Activated T-cell treated with anti-CD3 and anti-CD28 coated beads for 24 hours (primary cell): ENCODE data around the gene PTPRO.

Experiments used
- DNase-seq: peaks from one replicate; pipeline ENCODE4 v3.0.0-alpha.2; 2020; ENCODE audit warnings: low read depth

PTPRO gene

DNA sequence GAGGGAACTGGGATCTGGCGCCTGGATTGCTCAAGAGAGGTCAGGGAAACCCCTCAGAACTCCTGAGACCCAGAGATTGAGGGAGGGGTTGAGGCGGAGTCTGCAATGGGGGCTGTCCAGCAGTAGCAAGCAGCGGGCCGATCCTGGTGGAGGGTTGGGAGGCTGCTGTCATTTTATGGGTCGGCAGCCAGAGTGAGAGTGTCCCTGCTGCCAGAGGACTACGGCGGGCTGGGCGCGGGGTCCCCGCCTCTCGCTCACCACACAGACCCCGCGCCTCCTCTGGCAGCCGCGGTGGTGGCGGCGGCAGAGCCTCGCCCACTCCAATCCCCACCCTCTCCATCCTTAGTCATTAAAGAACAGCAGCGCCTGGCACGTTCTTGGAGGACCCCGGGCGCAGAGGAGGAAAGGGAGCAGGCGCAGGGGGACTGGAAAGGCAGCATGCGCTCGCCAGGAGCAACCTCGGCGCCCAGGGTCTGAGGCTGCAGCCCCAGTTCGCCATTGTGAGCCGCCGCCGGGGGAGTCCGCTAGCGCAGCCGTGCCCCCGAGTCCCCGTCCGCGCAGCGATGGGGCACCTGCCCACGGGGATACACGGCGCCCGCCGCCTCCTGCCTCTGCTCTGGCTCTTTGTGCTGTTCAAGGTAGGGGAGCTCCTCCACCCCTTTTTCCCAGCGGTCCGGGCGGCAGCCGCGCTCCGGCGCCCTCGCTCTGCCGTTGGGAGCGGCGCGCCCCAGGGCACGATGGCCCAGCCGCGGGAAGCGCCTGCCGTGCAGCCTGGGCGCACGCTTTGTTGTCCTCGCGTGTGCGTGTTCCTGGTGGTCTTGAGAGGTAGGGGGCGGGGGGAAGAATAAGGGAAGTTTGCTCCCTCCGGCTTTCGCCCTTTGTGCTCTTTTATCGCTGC is at the start of gene PTPRO:
PTPRO (plus strand) TSS at position 345 of the 898 bp plus-strand sequence.
- DNase-seq, result no peak

DNA sequence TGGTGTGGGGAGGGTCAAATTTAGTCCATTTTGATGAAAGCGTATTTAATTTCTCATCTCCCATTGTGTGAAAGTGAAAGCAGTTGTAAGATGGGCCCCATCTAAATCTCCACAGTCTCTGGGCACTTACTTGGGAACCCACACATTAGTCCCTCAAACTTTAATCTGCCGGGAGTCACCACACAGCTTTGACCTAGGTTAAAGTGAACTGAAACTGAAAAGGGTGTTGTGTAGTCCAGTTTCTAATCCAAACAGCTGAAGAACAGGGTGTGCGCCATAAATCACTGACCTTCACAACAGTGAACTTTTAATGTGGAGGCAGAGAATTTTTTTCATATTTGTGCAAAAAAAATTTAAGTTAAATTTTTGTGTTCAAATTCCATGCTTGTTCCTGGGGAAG is 48.4 kb upstream of the PTPRO start:
- no peak for DNase-seq

DNA sequence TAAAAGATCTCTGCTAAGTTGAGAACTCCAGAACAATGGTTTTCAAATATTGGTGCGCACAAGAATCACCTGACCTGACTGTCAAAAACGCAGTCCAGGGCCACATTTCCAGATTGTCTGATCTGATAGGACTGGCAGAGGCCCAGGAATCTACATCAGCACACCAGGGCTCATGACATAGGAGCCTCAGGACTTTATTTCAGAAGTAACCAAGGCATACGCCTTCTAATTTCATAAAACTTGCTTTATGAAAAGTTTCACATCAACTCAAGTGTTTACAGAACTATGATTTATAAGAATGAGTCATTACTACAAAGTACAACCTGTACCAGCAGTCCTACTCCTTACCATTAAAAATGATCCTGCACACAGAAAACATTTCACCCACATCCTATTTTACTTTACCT is 47.7 kb upstream of the PTPRO start:
- DNase-seq, result no peak

DNA sequence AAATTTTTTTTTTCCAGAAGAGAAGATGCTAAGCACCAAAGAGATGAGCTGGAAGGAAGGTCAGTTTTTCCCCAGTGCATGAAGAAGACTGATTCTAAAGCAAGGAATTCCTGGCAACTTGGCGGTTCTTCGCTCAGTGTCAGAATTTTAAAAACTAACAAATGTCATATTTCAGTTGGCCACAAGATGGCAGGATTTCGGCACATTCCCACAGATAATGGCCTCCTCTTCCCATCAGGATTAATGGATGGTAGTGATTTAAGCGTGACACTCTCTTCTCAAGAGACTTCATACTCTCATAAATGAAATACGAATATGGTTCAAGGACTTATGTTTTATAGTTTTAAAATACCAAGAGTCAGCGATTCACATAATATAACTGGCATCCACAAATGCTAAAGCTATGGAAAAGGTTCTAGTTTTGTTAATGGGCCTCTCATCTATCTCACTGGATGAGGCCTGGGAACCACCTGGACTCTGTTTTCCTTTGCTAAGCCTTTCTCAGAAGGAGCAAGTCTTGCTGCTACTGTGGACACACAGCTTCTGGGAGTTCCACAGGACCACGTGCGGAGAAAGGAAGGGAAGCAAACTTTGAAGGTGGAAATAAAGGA is 46.1 kb upstream of the PTPRO start:
- DNase-seq, result no peak

DNA sequence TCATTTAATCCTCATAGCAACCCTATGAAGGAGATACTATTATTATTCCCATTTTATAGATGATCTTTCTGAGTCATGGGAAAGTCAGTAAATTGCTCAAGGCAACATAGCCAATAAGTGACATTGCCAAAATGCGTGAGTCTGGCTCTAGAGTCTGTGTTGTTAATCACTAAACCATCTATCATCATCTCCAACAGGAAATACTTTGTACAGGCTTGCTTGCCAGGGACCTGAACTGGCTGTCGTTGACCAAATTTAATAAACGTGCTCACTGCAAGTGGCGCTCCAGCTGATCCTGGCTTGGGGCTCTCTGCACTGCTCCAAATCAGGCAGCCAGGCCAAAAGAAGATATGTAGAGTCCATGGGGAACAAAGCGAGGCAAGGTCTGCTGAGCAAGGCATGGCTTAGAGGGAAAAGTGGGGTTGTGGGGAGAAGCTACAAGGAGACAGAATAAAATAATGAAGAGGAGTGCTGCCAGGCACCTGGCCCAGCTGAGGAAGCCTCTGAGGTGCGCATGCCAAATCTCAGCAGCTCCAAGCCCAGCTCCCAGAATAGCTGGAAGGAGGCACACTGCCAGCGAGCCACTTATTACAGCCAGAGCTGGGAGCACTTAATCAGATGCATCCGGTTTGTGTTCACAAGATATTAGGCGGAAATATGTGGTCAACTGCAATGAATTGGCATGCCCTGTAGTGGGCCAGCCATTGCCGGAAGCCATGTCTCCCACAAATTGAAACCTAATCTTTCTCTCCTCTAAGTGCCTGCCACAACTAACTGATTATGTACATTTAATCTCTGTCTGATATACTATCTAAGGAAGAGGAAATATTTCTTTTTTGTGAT is 43.3 kb upstream of the PTPRO start:
- no peak for DNase-seq

DNA sequence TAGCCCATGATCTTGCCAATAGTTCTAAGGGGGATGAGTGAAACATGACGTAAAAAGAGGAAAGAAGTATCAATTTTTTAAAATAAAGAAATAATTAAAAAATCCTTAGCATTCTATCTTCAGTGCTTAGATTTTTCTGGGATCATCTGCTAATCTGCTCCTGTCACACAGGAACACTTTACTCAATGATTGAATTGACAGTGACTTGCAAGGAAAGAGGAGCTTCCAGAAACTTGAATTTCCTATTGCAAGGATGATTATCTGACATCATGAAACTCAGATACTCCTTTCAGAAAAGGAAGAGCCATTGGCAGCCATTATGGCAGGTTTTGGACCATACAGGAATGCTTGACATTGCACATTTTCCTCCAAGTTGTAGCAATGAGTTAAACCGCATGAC is 41.4 kb upstream of the PTPRO start:
- DNase-seq, result no peak

DNA sequence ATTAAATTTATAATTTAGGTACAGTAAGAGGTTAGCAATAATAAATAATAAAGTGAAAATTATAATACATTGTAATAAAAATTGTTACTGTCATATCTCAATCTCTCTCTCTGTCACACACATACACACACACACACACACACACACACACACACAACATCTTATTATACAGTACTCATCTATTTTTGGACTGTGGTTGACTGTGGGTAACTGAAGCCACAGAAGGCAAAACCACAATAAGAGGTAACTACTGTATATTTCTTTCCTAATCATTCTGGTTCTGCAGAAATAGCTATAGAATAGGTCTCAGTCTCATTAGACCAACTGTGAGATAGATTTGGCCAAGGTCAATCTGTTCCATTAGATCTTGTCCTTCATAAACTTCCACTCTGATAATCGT is 33.1 kb upstream of the PTPRO start:
- no peak for DNase-seq

DNA sequence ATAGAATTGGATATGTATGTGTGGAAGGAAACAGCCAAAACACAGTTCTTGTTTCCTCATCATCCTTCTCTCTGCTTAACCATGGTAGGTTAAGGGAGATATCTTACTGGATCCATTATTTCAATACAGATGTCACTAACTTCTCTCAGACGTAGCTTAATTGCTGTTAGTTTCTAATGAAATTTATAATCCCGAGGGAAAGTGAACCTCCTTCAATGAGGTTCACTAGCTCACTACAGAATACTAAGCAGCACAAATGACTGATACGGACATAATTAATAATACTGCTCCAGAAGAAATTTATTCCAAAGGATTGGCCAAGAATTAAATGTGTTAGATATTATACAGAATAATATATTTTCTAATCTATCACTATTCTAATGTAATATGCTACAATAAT is 28.6 kb upstream of the PTPRO start:
- no peak for DNase-seq

DNA sequence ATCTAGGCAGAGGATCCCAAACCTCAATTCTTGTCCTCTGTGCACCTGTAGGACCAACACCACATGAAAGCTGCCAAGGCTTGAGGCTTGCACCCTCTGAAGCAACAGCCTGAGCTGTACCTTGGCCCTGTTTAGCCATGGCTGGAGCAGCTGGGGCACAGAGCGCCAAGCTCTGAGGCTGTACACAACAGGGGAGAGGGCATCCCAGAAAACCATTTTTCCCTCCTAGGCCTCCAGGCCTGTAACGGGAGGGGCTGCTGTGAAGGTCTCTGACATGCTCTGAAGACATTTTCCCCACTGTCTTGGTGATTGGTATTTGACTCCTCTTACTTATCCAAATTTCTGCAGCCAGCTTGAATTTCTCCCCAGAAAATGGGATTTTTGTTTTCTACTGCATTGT is 22.4 kb upstream of the PTPRO start:
- no peak for DNase-seq

DNA sequence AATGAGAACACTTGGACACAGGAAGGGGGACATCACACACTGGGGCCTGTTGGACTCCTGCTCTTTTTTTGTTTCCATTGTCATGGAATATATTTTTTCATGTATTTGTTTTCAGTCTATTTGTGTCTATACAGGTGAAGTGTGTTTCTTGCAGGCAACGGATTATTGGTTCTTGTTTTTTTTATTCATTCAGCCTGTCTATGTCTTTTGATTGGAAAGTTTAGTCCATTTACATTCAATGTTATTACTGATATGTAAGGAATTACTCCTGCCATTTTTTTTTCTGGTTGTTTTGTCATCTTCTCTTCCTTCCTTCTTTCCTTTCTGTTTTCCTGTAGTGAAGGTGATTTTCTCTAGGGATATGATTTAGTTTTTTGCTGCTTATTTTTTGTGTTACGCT is 18.0 kb upstream of the PTPRO start:
- DNase-seq, result no peak

DNA sequence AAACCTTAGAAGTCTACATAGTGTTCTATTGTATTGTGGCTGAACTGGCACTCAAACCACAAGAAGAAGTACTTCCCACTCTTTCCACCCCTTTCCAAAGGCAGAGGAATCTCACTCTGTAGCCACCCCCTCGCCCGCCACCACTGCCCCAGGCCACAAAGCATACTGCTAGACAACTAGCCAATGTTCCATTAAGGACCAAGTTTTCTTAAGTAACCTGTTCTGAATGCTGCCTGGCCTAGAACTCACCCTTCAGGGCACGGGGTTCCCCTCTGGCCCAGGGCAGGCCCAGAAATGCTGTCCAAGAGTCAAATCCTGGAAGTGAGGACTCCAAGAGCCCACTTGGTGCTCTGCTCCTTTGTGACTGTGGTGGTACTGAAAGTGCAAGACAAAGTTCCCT is 15.7 kb upstream of the PTPRO start:
- no peak for DNase-seq

DNA sequence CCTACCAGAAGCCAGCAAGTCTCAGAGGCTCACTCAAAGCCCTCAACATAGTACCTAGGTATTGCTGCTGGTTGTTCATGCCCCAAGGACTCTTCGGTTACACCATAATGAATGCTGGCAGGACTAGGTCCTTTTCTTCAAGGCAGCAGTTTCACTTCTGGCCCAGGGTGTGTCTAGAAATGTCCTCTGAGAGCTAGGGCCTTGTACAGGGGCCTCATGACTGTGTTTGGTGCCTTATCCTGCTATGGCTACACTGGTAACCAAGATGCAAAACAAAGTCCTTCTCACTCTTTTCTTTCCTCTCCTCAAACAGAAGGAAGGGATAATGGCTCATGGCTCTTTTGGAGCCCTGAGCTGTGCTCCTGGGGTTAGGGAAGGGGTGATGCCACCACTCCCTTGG is 15.2 kb upstream of the PTPRO start:
- DNase-seq, result no peak

DNA sequence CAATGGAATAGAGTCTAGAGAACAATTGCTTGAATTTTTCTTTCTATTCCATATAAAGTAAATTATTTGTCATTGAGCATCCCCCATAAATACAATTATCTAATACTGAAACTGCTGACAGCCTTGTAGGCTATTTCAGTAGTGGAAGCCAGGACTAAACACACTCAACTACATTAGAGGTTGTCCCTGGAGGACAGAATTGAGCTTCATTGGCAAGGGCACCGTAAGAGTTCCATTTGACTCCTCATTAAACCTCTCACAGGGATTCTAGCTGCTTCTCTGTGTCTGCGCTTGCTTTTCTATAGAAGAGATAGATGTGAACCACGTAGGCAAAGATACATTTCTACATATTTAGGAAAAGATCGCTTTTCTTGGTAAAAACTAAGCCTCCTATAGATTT is 3.5 kb upstream of the PTPRO start:
- DNase-seq, result no peak

DNA sequence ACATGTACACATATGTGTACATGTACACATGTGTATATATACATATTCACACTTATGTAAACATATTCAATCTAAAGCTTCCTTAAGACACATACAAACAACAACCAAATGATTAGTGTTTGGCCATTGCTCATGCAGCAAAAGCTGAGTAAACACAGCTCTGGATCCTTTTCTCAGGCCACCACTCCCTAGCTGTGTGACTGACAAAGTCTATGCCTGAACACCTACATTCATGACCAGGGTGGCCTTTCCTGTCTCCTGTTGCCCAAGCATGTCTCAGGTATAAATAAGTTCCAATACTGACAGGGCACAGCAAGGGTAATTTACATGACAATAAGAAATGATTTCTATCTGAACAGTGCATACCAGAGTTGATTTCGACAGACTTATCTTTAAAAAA is 1.4 kb upstream of the PTPRO start:
- no peak for DNase-seq

DNA sequence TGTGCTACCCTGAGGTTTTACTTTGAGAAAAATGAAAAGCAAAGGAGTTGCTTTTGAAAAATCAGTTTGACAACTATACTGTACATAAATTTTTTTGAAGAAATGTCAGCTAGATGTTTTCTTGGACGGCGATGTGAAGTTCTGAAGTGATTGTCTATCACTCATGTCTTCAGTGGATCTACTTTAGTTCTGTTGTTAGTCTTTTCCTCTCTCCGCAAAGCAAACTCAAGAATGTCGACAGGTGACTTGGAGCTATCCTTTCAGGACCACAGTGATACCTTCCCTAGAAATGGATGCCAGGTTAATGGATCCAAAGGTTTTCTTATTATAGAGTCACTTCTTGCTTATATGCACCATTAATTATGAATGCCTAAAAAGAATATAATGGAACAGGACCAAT is 1.2 kb downstream of the PTPRO start:
- DNase-seq, result no peak

DNA sequence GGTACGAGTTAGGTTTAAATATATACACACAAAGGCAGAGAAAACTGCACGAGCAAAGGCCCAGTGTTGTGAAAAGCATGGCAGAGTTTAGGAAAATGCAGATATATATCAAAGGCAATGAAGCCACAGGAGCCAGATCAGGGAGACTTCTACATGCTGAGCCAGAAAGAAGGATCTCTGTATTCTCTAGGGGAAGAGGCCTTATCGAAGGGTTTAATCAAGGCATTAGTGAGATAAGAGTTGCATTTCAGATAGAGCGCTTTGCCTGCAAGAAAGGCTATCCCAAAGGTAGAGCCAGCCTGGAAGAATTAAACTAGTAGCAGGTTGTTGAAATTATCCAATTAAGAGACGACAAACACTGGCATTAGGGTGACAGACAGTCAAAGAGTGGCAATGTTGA is 7.6 kb downstream of the PTPRO start:
- DNase-seq, result no peak

DNA sequence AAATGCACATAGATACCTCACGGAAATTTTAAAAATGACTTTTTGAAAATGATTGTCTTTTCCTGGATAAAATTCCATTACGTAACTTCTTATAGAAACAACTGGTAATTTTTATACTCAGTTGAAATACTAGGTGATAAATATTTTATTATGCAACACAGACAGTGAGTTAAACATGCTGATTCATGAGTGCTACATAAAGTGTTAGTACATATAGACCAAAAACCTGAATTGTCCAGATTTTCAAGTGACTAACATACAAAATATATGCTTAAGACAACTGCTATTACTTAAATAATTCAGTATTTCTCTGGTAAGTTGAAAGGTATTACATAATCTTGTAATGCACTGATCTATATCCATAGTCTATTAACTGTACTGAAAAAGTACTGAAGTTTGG is 11.9 kb downstream of the PTPRO start:
- DNase-seq, result no peak

DNA sequence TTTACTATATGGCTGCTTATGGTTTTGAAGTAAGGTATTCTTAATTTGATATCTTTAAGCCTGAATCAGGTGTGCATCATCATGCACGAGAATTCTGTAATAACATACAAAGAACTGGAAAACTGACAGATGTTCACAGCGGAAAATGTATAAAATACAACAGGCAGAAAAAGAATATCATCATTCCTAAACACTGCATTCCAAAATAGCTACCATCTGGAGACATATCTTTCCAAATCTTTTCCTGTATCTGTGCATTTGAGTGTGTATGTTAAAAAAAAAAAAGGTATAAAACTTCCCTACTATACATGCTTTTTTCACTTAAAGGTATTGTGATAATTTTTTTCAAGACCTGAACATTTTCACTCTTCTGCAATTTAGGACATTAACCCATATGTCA is 13.7 kb downstream of the PTPRO start:
- no peak for DNase-seq

DNA sequence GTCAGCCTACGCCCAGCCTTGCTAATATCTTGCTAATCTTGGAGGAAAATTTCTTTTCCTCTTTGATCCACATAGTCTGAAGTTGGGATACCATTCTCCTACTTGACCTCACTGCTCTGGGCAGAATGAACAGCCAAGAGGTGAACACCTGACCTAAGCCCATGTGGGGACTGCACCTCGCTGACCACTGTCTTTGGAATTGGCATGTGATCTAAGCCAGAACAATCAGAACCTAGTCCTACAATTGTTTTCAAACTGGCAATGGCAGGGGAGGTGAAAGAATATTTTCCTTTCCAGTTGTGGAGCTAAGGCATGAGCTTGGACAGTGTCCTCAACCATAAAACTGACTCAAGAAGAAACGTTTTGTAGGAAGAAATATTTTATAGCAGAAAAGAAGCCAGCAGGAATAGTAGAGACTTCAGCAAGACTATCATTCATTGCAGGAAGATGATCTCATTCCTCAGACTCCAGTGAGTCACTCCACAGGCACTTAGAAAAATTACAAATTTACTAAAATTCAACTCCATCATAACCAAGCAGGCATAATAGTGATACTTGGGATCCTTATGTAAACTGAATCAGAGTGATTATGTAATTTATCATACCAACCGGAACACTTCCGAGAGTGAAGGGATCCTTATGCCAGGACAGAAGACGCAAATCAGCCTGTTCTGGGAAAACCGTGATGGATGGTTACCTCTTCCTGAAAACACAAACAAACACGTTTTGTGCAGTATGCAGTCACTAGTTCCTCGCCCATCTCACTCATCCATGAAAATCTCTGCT is 14.7 kb downstream of the PTPRO start:
- no peak for DNase-seq

DNA sequence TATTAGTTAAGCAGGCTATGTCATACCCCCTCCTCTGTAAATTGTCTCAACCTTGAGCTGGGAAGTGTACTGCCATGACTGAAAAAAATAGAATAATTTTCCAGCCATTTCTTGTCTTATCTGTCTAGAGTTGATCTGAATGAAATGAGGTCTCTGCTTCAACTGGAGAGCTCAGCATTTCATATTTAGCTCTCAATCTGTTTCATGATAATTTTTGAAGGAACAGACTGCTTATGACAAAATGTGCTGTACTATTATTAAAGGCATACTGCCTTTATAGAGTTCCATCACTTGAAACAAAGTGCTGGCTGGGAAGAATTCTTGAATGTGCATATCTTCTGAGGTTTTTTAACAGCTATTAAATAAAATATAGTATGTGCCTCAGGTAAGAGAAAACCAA is 19.1 kb downstream of the PTPRO start:
- DNase-seq, result no peak

DNA sequence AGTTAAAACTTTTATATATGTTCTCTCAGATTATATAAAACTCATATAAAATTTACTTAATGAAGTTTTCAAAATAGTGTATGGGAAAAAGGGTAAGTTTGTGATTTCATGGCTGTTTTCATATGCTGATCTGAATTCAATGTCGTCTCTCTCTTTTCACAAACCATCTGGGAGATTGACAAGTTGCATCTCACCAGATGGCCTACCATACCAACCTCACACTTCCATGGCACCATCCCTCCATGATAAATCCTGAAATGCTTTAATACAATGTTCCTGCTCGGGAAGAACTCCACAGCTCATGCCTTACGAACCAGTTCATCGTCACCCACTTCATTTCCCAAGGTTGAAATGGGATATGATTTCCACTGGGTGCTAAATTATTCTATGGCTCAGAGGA is 22.3 kb downstream of the PTPRO start:
- no peak for DNase-seq

DNA sequence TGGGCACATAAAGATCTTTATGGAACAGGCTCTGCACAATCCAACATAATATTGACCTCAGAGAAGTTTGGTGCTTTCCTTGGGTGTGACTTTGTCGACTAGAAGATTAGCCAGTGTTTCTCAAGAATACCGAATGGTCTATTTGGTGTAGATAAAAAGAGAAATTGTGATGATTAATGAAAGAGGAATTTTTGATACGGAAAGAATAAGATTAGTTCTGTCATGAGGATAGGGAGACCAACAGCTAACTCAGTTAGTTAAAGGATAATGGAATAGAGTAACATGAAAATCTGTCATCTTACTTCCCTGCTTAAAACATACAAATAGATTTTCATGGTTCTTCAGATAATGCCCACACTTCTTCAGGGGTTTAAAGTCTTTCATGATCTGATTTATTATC is 24.2 kb downstream of the PTPRO start:
- DNase-seq, result no peak
